K562 (cell line): ENCODE results near the gene PPIL6. TPM values are rescaled to one million over a fixed set of nuclear protein-coding genes. Genes with fewer than 3 reads are reported as not detected.

ENCODE experiments used
- ATAC-seq: fragments of 200-7000 bp; cut with Tn5 transposase; 3 replicates; pipeline ENCODE4 v1.9.1; 2020; ENCODE audit warnings: moderate library complexity
- BruUV-seq: library from RNA; stranded (reverse); fragments of 400-500 nt; replicated peaks from 2 replicates; lab custom pipeline; 2021; lab: Mats Ljungman, UMichigan
- CTCF ChIA-PET: fragments of 300-600 bp; formaldehyde crosslinking; extraction: SDS; loops from one replicate; lab custom pipeline; 2021; ENCODE audit warnings: low intra/inter-chr PET ratio; lab: Yijun Ruan, JAX
- POLR2A ChIA-PET: fragments of 300-600, 350-650 bp; sonication (Branson Sonifier 250); formaldehyde crosslinking; extraction: SDS; loops from one replicate; lab custom pipeline; 2021; ENCODE audit warnings: antibody characterized with exemption, inconsistent platforms; lab: Yijun Ruan, JAX
- DNase-seq, 4 experiments: peaks; one replicate each; pipeline versions ENCODE4 v3.0.0 to v3.0.0-alpha.2; 2011 to 2018; ENCODE audit warnings: low spot score in 3 of 4, mixed read lengths in 3 of 4; ENCODE audit errors: extremely low read depth in 1 of 4
- FAIRE-seq: peaks from 2 replicates; lab custom pipeline; 2011; peaks lifted over from hg19 to GRCh38; lab: Jason Lieb, UNC
- H2AFZ ChIP-seq: 2 replicates; pipeline ENCODE4 v1.6.0; 2011; ENCODE audit warnings: low read depth, low read length, control low read depth, inconsistent platforms
- H3K27ac ChIP-seq: fragments of 200-600 bp; 3 replicates; pipeline ENCODE4 v1.8.0; 2011; ENCODE audit warnings: low read depth, mild to moderate bottlenecking, control low read depth, inconsistent platforms, low read length, moderate library complexity, mixed read lengths; ENCODE audit errors: extremely low read depth
- H3K27me3 ChIP-seq, 2 experiments: fragments of 300-600 bp in 1 of 2; 2 replicates in 1 of 2; 3 replicates in 1 of 2; pipeline versions ENCODE4 v1.6.0 to v1.8.0; 2011; ENCODE audit warnings: inconsistent platforms in 2 of 2, low read length in 2 of 2, mild to moderate bottlenecking in 1 of 2, mixed read lengths in 1 of 2, moderate library complexity in 1 of 2; ENCODE audit not compliant: control insufficient read depth in 2 of 2, insufficient read depth in 2 of 2
- H3K36me3 ChIP-seq: fragments of 300-600 bp; 3 replicates; pipeline ENCODE4 v1.8.0; 2011; ENCODE audit warnings: mild to moderate bottlenecking, low read length, inconsistent platforms; ENCODE audit not compliant: control insufficient read depth, insufficient read depth
- H3K4me1 ChIP-seq, 2 experiments: fragments of 200-600 bp in 1 of 2; replicated peaks in 1 of 2; 2 replicates in 1 of 2; 3 replicates in 1 of 2; pipeline versions ENCODE4 v1.5.1 to v1.8.0; 2011; ENCODE audit warnings: inconsistent platforms in 2 of 2, low read length in 2 of 2, mild to moderate bottlenecking in 1 of 2, mixed read lengths in 1 of 2, moderate library complexity in 1 of 2; ENCODE audit not compliant: control insufficient read depth in 2 of 2, insufficient read depth in 2 of 2
- H3K4me2 ChIP-seq: 2 replicates; pipeline ENCODE4 v1.6.1; 2011; ENCODE audit warnings: low read length, control low read depth, inconsistent platforms, mixed read lengths; ENCODE audit not compliant: insufficient read depth
- H3K4me3 ChIP-seq: fragments of 200-600 bp; sonication (generic), shearing (Covaris generic); 2 replicates; pipeline ENCODE4 v1.5.1; 2016; ENCODE audit warnings: control low read depth, inconsistent platforms
- H3K79me2 ChIP-seq: fragments of 200-600 bp; 3 replicates; pipeline ENCODE4 v1.8.0; 2011; ENCODE audit warnings: low read length, inconsistent platforms; ENCODE audit not compliant: control insufficient read depth, insufficient read depth
- H3K9ac ChIP-seq, 2 experiments: 2 replicates each; pipeline versions ENCODE4 v1.6.0 to v1.6.1; 2011; ENCODE audit warnings: low read depth in 2 of 2, low read length in 2 of 2, control low read depth in 1 of 2, inconsistent platforms in 1 of 2, mild to moderate bottlenecking in 1 of 2, mixed read lengths in 1 of 2; ENCODE audit not compliant: insufficient read depth in 1 of 2
- H3K9me1 ChIP-seq: one replicate; pipeline ENCODE4 v1.6.0; 2011; ENCODE audit warnings: inconsistent platforms, mild to moderate bottlenecking, low read length, moderate library complexity; ENCODE audit not compliant: control insufficient read depth, insufficient read depth
- H3K9me3 ChIP-seq: replicated peaks from 2 replicates; pipeline ENCODE4 v1.5.1; 2011; ENCODE audit warnings: low read depth, low read length, inconsistent platforms; ENCODE audit not compliant: control insufficient read depth, insufficient read depth
- H4K20me1 ChIP-seq: replicated peaks from 2 replicates; pipeline ENCODE4 v1.6.1; 2011; ENCODE audit warnings: low read length, inconsistent platforms, mixed read lengths; ENCODE audit not compliant: control insufficient read depth, insufficient read depth
- CEBPZ ChIP-seq: fragments of 150-350 bp; IDR thresholded peaks from 2 replicates; pipeline ENCODE4 v1.6.1; 2014; ENCODE audit warnings: low read depth, mild to moderate bottlenecking, low read length, borderline replicate concordance
- FOXA1 ChIP-seq: fragments of 450-650 bp; IDR thresholded peaks from 2 replicates; pipeline ENCODE4 v1.6.1; 2016; ENCODE audit warnings: mild to moderate bottlenecking, borderline replicate concordance
- GMEB1 ChIP-seq: fragments of 250-450 bp; sonication (Bioruptor Pico); IDR thresholded peaks from 2 replicates; pipeline ENCODE4 v1.4.0; 2020; ENCODE audit warnings: mild to moderate bottlenecking
- MAZ ChIP-seq, 2 experiments: fragments of 450-650 bp in 1 of 2; sonication (generic) in 1 of 2; formaldehyde crosslinking; IDR thresholded peaks in 1 of 2; conservative IDR thresholded peaks in 1 of 2; 2 replicates each; pipeline versions ENCODE4 v1.4.0 to v1.5.0; 2020; ENCODE audit warnings: mild to moderate bottlenecking in 1 of 2, missing genetic modification reagents in 1 of 2
- PCBP2 ChIP-seq: fragments of 200-400 bp; formaldehyde crosslinking; IDR thresholded peaks from 2 replicates; pipeline ENCODE4 v1.6.1; 2018; ENCODE audit warnings: low read length, low read depth, mild to moderate bottlenecking, moderate library complexity; ENCODE audit not compliant: poor library complexity, severe bottlenecking
- POLR2G ChIP-seq: fragments of 200-400 bp; formaldehyde crosslinking; IDR thresholded peaks from 2 replicates; pipeline ENCODE4 v1.6.1; 2017; ENCODE audit warnings: low read depth, mild to moderate bottlenecking, antibody characterized with exemption, low read length, moderate library complexity
- PRMT5 ChIP-seq: sonication (generic); formaldehyde crosslinking; IDR thresholded peaks from 2 replicates; pipeline ENCODE4 v1.5.0; 2020; ENCODE audit warnings: missing genetic modification reagents
- RBFOX2 ChIP-seq: fragments of 200-400 bp; formaldehyde crosslinking; IDR thresholded peaks from 2 replicates; pipeline ENCODE4 v1.6.1; 2017; ENCODE audit warnings: low read depth, mild to moderate bottlenecking, low read length, moderate library complexity
- SETDB1 ChIP-seq: IDR thresholded peaks from one replicate; pipeline ENCODE4 v1.6.1; 2012; ENCODE audit warnings: low read length, control low read depth, inconsistent platforms
- SIRT6 ChIP-seq: IDR thresholded peaks from one replicate; pipeline ENCODE4 v1.6.1; 2012; ENCODE audit warnings: low read depth, mild to moderate bottlenecking, control low read depth, inconsistent platforms, low read length, moderate library complexity
- TARDBP ChIP-seq: fragments of 450-650 bp; IDR thresholded peaks from 2 replicates; pipeline ENCODE4 v1.6.1; 2016
- ZNF316 ChIP-seq: fragments of 450-650 bp; IDR thresholded peaks from 2 replicates; pipeline ENCODE4 v1.6.1; 2016
- ZNF512 ChIP-seq: IDR thresholded peaks from 2 replicates; pipeline ENCODE4 v1.6.1; 2016; ENCODE audit warnings: missing genetic modification characterization, missing compliant biosample characterization
- ZNF589 ChIP-seq: fragments of 200-800 bp; sonication (Bioruptor generic); IDR thresholded peaks from 2 replicates; pipeline ENCODE4 v1.6.1; 2016; ENCODE audit warnings: low read depth, missing genetic modification characterization, missing compliant biosample characterization
- ZNF76 ChIP-seq: fragments of 250-450 bp; sonication (Bioruptor Pico); IDR thresholded peaks from 2 replicates; pipeline ENCODE4 v1.4.0; 2020; ENCODE audit warnings: mild to moderate bottlenecking, moderate library complexity, borderline replicate concordance
- WGBS: fragments of 100-300 bp; shearing (Covaris generic); methylation state at CpG from one replicate; pipeline ENCODE4 v1.1.6; 2016; ENCODE audit warnings: low coverage, mixed read lengths; ENCODE audit not compliant: insufficient coverage; ENCODE audit errors: missing lambda C conversion rate; 5-methylcytosine and 5-hydroxymethylcytosine counted together
- in situ Hi-C: fragments of 300-500 bp; cut with MboI; formaldehyde crosslinking; loops from 4 replicates; pipeline ENCODE4 v1.15.0; 2018; ENCODE audit warnings: inconsistent platforms, mixed read lengths
- intact Hi-C: fragments of 100-400 bp; cut with micrococcal nuclease; formaldehyde crosslinking; loops from 2 replicates; pipeline ENCODE4 v1.14.2; 2022
- polyA plus RNA-seq, 8 experiments: library from polyadenylated mRNA; depleted of rRNA in 4 of 8; stranded (reverse) in 5 of 8; unstranded in 3 of 8; fragments of >200 nt; fragmentation: Nextera tagmentation in 2 of 8; fragmentation: Illumina TruSeq in 1 of 8; extraction: Ambion mirVana in 2 of 8; extraction: Trizol in 1 of 8; gene quantifications; 2 replicates each; pipeline versions ENCODE4 v1.2.1 to v1.2.3, GENCODE V29; 2011 to 2014; ENCODE audit warnings: inconsistent platforms in 1 of 8, missing spikeins in 1 of 8
- total RNA-seq, 7 experiments: library from RNA; depleted of rRNA in 6 of 7; stranded (reverse); fragments of >200 nt in 6 of 7; fragmentation: Illumina TruSeq in 2 of 7; extraction: Trizol in 2 of 7; gene quantifications; 2 replicates each; pipeline versions ENCODE4 v1.2.1 to v1.2.3, GENCODE V29; 2011 to 2021; ENCODE audit warnings: low replicate concordance in 1 of 7

The PPIL6 gene
- total and polyA plus RNA-seq, 9 of the 15 experiments (the other 6 are each of a cell fraction or from before 2014, with no cell fraction given), result 0.03 to 0.98 (median 0.41) TPM; not detected in 1

- TF ChIP-seq CEBPZ, result no peak
- TF ChIP-seq ZNF316, result no peak
- no peak for TF ChIP-seq ZNF589 (CRISPR knock-in tag)
- TF ChIP-seq GMEB1, result no peak
These were observed 5.0 kb upstream of the PPIL6 start (continued) for GRCh38 chr6:109445382-109445781.

GRCh38 chr6:109443425-109443950 is 3.1 kb upstream of the PPIL6 start:
- H4K20me1 ChIP-seq, result no peaks in the 10 kb centered on the region
- WGBS, result 90% methylated on average over 9 of the region's 10 CpGs
- H3K9me3 ChIP-seq, result no peaks in the 10 kb centered on the region
- peaks cover 20% of the 10 kb centered on the region for H3K79me2 ChIP-seq
- ChIA-PET POLR2A (interaction anchor here (0.6 to 9.8 kb wide), 4 partner anchors 8 to 1082 kb away, joined by 3 to 92 read pairs (median 5); partner anchors contain the start of gene MICAL1), CTCF (no interaction called here)
- H3K4me3 ChIP-seq, result no peak overlapping the region
- no peak for ATAC-seq
- peaks cover 22 to 45% of the 10 kb centered on the region in 2 experiments; a peak in 4 of 5 replicates for H3K4me1 ChIP-seq
- intact Hi-C loops (no loop called here), in situ Hi-C loops (no loop called here)
- H3K27me3 ChIP-seq, result no peaks in the 10 kb centered on the region
- H3K36me3 ChIP-seq, result peaks cover 50% of the 10 kb centered on the region
- FAIRE-seq, result no peak
- no peaks in the 10 kb centered on the region for H3K9me1 ChIP-seq
- no peak overlapping the region for H3K4me2 ChIP-seq
- H3K9ac ChIP-seq, result peak overlapping the region in 1 of 2 experiments; percentile 40; a peak in 1 of 4 replicates
- no peak for DNase-seq
- no peak overlapping the region for H2AFZ ChIP-seq
- no TSS peak for BruUV-seq
- H3K27ac ChIP-seq, result no peak overlapping the region
- TF ChIP-seq PCBP2 (no peak), ZNF76 (CRISPR knock-in tag) (no peak), RBFOX2 (0 out of 2 replicates have a peak, but pooled peaks have one; percentile 45), FOXA1 (no peak), SIRT6 (no peak), TARDBP (no peak), SETDB1 (no peak), MAZ (CRISPR knock-in tag; conservative IDR thresholded peaks at IDR 0.05 in 1 of 2, IDR thresholded peaks at IDR 0.05 in 1 of 2) (no peak), ZNF512 (tag) (no peak), PRMT5 (CRISPR knock-in tag) (no peak), POLR2G (0 out of 2 replicates have a peak, but pooled peaks have one; percentile 32)
